ENCODE measurements around the gene PCDH15.

- TF ChIP-seq CTCF (IDR thresholded peaks at IDR 0.05 in 4 of 5, conservative IDR thresholded peaks at IDR 0.05 in 1 of 5) (no peak), POLR2A (IDR thresholded peaks at IDR 0.05) (no peak)
Measured at GRCh38 chr10:54815583-54815982, 14.6 kb upstream of the PCDH15 start.
